CD4-positive, alpha-beta T cell treated with Interferon alpha-2 for 1 hour (primary cell): ENCODE measurements around the gene RNF213.

ENCODE experiments used
- DNase-seq, 2 donors: peaks; one replicate each; pipeline ENCODE4 v3.0.0-alpha.2; 2020 to 2022

RNF213 gene

DNA sequence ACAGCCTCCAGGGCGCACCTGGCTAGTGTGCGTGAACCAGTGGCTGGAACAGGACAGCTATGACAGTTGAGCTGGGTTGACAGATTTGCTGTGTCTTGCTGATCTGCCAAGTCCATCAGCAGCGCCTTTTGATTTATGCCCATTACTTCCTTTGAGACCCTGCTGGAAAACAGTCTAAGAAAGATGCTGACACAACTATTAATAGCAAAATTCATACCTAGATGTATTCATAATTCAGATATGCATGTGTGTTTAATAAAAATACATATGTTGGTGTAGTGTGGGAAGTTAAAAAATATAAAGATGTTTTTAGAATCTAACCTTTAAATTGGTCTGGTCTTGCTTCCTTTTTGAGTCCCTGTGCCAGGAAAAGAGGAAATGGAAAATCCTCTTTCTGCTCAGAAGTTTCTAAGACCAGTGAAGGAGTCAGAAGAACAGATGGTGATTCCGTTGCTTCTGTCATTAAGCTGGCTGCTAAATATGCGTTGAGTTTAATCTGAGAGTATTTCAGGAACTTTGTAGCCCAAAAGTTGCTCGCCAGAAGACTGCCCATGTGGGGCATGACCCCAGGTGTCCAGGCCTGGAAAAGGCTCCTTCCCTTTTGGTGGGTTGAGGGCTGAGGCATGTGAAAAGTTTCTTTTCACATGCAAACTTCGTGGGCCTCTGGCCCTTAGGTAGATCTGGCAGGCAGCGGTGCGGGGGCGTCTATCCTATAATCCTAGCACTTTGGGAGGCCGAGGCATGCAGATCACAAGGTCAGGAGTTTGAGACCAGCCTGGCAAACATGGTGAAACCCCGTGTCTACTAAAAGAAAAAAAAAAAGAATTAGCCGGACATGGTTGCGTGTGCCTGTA, 114.3 kb downstream of the RNF213 start:
- DNase-seq, result no peak

DNA sequence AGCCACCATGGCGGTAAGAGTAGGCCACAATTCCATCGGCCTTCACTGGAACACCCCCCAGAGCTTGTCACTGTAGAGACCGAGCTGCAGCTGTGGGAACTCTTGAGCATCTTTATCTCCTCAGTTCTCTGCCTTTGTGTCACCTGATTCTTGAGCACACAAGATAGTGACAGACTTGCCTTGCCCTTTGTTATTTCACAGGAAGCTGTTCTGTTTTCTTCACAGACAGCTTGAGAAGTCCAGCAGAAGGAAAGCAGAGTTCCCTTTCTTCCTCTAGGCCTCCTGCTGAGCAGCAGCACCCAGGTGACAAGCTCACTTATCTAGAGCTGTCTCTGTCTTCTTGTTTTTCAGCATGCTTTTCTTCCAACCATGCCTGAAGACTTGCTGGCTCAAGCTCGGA, 115.9 kb downstream of the RNF213 start:
- DNase-seq, result no peak

DNA sequence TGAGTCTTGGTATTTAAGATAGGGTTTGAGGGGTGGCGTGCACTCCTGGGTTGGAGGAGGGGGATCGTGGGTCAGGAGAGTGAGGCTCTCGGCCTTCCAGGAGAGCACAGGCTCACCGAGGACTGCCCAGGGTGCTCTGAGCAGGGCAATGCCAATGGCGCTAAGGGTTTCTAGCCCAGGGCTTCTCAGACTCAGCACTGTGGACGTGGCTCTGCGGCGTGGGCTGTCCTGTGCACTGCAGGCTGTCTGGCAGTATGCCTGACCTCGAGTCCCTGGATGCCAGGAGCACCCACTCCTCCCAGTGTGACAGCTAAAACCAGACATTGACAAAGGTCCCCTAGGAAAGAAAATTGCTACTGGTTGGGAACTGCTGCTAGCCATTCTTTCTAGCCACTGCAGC, 117.1 kb downstream of the RNF213 start:
- no peak for DNase-seq

DNA sequence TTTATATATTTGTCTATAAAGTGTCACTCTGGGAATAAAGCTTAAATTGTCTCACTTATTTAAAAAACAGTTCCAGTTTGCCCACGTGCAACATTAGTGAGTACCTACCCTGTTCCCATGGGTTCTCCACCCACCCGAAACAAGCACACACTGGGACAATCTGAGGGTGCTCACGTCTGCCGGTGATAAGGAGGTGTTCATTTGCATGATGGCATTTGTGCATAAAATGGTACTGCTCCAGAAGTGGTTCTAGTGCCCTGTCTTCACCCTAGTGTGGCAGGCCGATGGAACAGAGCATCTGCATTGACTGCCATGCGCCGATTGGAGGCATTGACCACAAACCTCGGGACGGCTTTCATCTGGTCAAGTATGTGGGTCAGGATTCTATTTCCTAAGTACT, 118.7 kb downstream of the RNF213 start:
- no peak for DNase-seq

DNA sequence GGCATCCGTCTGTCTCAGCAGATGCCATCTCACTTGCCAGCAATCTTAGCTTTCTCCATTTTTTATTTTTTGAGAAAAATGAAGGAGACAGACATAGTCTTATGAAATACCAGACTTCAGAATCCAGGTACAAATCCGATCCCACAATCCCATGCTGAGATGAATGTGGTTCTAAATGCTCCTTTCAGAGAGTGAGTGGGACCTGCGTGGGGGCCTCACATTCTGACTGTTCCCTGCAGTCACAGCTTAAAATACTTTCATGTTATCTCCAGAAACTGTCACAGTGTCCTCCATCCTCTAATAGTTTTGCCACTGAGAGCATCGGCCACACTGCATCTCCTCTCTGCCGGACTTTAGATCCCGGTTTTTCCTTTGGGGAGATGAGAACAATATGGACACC, 119.4 kb downstream of the RNF213 start:
- no peak for DNase-seq

DNA sequence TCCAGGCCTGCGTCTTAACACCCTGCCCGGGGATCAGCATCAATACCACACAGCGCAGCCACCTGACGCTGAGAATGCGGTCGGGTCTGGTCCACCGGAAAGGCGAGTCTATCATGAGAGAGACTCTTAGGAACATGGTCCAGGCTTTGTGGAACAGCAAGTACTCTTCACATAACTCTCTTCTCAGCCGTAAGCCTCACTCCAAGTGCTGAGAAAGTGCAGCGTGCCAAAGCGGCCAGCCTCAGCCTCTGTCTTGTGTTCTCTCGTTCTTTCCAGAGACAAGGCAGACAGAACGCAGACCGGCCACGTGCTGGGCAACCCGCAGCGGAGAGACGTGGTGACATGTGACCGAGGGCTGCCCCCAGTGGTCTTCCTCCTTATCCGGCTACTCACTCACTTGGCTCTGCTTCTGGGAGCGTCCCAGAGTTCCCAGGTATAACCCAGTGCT, 119.9 kb downstream of the RNF213 start:
- DNase-seq, result no peak

DNA sequence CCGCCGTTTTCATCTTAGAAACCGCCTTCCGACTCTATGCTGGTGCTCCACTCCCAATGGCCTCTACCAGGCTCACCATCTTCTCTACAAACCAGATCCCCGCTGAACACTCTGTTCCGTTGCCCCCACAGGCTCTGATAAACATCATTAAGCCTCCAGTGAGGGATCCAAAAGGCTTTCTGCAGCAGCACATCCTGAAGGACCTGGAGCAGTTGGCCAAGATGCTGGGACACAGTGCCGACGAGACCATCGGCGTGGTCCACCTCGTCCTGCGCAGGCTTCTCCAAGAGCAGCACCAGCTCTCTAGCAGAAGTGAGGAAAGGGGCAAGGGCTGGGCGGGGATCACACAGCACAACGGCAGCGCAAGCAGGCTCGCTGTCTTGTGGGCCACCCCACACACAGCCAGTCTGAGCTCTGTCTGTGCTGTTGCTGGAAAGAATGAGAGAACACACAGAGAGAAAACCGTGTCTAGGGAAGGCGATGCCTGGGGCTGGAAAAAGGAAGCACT, 120.8 kb downstream of the RNF213 start:
- DNase-seq, result no peak

DNA sequence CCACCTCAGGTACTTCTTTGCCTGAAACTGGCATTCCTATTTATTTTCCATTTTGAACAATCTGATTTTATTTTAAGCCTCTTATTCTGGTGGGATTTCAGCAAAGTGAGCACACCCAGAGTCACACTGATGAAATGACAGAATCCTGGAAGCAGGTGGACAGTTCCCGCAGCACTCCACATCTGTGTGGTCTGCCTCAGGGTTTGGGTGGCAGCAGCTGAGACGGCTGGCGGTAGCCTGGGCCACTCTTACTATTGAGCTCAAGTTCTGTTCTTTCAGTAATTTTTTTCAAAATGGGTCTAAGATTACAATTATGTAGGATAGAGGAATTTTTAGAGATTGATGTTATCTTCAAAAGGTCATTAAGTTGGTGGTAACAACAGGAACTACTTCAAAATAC, 121.8 kb downstream of the RNF213 start:
- no peak for DNase-seq

DNA sequence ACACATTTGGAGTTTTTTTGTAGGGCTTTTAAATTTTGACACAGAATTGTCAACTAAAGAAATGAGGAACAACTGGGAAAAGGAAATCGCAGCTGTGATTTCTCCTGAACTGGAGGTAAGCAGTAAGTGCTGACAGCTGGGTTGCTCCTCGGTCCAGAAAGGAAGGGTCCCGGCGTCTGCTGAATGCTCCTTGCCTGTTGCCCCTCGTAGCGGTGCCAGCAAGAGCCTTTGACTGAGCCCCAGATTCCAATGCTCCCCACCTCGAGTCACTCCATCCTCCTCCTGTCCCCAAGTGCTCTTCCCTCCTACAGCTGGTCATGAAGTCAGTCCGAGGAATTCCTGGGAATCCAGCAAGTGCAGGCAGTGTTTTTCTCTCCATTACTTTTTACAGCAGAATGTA, 122.3 kb downstream of the RNF213 start:
- DNase-seq, result no peak

DNA sequence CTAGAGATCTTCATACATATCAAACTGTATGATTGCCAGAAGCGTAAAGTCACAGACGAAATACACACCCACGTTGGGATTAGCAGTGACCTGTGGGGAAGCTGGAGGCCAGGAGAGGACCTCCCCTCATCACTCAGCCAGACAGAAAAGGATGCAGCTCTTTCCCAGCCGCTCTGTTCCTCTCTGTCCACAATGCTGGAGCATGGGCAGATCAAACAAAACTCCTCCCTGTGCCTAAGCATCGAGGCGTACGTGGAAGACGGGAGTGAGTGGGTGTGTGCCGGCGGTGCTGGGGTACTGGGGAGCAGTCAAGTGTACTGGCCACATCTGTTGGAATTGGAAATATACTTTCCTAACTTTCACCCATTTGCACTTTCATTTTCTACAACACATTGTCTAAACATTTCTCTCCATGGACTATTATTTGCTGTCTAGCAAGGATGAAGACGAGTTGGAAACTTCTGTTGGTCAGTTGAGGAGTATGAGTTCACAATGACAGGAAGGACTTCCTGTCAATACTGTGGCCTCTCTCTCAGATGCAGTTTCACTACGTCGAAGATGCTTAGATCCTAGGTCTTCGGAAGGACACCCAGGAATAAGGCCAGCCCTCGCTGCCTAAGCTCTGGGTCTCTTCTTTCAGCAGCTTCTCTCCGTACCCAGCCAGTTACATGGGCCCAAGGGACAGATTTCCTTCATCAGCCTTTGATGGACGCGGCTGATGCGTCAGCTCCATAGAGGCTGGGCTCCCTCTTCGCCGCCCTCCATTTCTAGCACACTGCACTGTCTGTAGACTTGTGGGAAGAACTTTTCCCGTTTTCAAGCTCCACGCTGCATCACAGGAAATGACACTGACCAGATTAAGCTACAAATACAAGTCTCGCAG, 123.7 kb downstream of the RNF213 start:
- no peak for DNase-seq

DNA sequence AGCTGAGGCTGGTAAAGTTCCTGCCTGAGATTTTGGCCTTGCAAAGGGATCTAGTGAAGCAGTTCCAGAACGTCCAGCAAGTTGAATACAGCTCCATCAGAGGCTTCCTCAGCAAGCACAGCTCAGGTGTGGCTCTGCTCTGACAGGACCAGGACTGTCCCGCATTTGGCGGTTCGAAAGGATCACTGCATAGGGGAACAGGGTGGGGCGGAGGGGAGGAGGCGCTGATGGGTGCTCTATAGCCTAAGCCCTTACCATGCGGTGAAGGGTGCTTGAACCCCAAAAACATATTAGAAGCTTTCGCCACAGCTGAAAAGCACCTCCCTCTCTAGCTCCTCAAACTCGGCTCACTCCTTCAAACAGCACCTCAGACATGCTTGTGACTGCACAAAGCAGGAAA, 124.4 kb downstream of the RNF213 start:
- no peak for DNase-seq

DNA sequence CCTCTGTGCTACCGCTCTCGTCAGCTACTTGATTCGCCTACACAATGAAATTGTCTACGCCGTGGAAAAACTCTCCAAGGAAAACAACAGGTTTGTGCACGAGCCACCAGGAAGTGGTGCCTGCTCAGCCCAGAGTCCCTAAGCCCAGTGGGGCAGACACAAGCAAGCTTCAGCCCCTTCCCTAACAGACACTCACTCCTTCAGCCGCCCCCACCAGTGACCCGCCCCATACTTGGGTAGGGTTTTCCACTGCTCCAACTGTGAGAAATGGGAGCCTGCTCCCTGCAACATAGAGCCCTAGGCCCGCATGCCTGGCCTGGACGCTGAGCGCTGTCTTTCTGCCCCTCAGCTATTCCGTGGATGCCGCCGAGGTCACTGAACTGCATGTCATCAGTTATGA, 125.7 kb downstream of the RNF213 start:
- no peak for DNase-seq

DNA sequence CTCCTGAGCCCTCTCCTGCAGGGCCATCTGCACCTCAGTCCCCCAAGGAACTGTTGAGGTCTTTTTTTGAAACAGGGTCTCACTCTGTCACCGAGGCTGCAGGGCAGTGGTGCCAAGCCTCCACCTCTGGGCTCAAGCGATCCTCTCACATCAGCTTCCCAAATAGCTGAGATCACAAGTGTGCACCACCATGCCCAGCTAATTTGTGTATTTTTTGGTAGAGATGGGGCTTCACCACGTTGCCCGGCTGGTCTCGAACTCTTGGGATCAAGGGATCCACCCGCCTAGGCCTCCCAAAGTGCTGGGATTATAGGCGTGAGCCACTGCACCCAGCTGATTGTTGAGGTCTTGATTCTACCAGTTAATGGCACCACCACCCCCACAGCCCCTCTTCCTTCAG, 126.4 kb downstream of the RNF213 start:
- no peak for DNase-seq

DNA sequence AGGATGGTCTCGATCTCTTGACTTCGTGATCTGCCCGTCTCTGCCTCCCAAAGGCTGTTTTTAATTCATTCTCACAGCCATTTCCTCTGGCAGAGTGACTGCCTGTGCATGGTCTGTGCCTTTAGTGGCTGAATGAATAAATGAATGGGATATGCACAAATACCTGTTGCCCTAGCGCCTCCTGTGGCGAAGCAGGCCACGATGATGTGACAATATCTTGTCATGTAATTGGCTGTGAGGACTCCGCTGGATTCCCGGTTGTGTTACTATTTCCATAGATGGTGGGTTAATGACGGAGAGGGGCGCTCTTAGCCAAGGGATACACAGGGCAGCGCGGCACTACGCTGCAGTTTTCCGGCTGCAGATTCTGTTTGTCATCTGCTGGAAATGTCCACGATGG, 127.5 kb downstream of the RNF213 start:
- DNase-seq, result no peak

DNA sequence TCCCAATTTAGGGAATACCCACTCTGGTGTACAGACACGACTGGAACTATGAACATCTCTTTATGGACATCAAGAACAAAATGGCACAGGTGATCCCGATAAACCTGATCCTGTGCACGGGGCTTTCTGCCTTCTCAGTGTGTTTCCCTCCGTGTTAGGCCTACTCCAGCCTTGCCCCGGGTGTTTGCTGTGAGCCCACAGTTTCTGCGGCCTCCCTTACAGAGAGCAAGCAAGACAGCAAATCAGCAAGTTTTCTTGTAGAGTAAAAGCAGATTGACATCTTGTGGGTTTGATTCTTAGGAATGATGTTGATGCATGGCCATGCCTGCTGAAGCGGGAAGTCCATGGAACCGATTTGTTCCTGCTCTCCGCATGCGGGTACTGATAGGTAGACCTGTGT, 127.9 kb downstream of the RNF213 start:
- DNase-seq, result no peak

DNA sequence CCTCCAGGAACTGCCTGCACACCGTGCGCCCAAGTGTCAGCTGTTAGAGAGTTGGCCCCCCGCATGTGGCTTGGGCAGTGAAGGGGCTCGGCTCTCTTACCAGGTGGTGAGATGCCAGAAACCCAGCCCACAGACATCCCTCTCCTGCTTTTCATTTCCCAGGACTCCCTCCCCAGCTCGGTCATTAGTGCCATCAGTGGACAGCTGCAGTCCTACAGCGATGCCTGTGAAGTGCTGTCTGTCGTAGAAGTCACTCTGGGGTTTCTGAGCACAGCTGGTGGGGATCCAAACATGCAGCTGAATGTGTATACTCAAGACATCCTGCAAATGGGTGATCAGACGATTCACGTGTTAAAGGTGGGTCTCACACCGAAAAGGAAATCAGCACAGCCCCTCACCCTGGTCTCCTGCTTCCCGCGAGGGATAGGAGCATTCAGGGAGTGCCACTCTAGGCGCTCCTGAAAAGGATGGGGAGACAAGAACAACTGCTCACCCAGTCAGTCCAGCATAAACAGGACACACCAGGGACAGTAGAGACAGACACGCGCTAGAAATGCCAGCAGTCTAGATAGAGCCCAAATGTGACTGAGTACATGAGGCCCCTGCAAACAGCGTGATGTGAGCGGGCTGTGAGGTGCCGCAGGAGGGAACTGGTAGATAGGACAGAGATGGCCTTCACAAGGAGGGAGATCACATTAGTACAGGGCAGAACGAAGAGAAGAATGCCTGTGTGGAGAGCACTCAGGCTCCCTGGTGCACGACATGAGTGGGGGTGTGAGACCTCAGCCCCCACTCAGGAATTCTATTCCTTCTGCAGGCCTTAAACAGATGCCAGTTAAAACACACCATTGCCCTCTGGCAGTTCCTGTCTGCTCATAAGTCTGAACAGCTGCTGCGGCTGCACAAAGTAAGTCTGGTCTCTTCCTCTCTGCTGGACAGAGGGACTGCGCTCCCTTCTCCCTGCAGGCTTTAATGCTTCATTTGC, 128.7 kb downstream of the RNF213 start:
- DNase-seq, result no peak

DNA sequence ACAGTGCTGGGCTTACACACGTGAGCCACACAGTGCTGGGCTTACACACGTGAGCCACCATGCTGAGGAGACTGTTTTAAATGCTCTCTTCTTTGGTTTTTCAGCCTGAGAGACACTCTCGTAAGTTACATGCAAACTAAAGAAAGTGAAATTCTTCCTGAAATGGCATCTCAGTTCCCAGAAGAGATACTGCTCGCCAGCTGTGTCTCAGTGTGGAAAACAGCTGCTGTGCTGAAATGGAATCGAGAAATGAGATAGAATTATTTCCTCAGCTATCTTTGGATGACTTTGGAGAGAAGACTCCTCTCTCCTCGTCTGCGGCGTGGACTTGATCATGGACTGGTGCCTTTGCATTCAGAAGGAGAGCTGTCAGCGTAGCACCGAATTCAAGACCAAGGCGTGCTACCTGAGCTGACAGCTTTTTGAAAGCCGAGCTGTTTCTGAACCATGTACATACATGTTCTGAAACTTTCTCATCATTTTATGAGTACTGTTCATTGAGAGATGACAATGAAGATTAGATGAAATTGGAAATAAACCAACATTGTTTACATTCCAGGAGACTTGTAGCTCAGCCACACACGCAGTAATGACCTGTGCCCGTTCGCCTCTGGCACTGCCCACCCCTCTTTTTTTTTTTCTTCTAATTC, 132.7 kb downstream of the RNF213 start:
- no peak for DNase-seq

DNA sequence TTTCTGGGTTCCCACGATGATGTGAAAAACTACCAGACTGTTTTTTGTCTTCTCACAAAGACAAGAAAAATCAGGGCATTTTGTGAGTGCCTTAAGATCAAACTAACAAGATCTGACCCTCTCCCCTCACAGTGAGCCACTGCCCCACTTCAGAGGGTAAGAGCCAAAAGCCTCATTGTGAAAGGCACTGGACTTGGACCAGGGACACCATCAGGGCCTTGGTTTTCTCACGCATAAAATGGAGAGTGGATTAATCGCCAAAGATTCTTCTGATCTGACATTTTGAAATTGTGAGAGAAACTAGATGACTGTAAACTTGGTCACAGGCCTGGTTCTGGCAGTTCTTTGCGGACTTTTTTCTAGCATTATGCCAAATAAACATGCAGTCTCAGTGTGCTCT, 133.3 kb downstream of the RNF213 start:
- no peak for DNase-seq

DNA sequence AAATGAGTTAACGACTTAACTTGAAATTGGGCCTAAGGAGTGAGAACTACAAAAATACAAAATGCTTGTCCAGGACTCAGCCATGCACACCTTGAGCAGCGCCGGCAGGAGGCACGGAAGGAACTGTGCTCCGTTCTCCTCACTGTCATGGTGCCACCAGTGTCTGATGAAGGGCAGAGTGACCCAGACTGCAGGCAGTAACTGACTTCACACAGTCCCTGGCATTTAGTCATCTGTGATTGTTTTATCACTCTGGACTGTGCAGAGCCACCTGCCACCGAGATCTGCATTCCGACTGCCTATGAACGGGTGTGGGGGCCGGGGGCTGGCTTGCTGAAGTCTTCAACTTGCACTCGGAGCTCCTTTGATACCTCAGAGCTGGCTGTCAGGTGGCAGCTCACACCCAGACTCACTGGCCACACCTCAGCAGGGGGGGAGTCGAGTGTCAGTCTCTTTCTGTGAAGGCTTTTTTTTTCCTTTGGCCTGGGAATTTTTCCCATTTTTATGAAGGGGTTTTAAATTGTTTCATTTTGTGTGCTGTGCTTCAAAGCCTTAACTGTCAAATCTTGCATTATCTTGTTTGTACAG, 134.1 kb downstream of the RNF213 start:
- DNase-seq, result no peak

DNA sequence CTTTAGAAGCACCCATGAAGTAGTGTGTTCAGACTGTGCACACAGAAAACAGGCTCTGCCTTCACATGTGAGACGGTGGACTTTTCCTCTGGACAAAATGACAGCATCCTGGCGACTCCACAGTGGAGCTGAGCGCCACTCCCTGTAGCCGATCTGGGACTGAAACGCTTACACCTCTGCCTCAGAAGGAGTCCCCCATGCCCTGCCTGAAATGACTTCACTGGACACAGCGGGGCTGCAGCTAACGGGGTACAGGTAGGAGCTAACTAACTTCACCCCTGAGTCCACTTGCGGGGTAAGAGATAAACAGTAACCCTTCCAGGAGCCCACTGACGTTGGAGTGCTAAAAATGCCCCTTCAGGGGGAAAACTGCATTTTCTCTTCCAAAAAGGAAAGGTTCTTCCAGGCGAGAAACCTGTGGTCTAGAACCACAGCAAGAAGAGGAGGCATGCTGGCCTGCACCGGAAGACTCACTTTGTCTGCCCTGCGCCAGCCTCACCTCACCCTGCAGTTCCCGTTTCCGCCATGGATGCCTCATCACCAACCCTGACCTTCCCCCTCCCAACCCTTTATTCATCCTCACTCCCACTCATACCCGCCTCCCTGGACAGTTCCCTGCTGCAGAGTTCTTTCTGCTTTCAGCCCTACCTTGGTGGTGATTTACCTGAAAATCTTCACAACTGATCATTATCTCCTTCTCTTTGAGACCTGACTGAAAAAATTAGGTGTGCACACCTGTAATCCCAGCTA, 134.9 kb downstream of the RNF213 start:
- DNase-seq, result no peak
